SH-SY5Y (cell line): ENCODE results near the gene PAPSS2.

Source experiments
- GATA2 ChIP-seq: IDR thresholded peaks from 2 replicates; pipeline ENCODE4 v1.6.1; 2011; ENCODE audit warnings: mild to moderate bottlenecking, low read depth, low read length
- GATA3 ChIP-seq: IDR thresholded peaks from 2 replicates; pipeline ENCODE4 v1.6.1; 2011; ENCODE audit warnings: low read depth, mild to moderate bottlenecking, low read length, moderate library complexity

DNA sequence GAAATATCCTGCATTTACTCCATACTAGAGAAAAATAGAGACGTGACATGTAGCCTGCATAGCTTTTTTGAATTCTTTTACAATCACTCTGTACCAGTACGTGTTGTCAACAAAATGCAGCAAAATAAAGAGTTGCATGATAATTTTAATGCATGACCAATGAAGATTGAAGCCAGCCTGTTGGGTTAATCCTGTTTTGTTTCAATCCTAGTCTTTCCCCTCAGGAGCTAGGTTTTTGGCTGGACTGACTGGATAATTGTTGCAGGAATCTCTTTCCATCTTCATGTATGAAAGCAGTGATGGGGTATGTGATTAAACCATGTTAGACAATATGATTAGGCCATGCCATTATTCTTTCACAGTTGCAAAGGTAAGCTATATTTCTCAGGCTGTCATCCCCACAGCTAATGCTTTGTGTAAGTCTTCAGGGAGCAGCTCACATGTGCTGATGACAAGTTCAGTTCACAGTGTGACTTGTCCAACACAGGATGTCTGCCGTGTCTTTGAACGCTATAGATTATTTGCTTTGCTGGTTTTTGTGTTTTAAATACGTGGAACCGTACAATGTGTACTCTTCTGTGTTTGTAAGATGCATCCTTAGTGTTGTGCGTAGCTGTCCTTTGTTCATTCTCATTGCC, 24.4 kb downstream of the PAPSS2 start:
- TF ChIP-seq GATA2 (no peak), GATA3 (no peak)
